ENCODE measurements around the gene ATPAF2. TPM values are rescaled to one million over a fixed set of nuclear protein-coding genes. Genes with fewer than 3 reads are reported as not detected.

Gene ATPAF2
- total RNA-seq, 1 donor from 2014 or later, result 16.6 TPM

DNA sequence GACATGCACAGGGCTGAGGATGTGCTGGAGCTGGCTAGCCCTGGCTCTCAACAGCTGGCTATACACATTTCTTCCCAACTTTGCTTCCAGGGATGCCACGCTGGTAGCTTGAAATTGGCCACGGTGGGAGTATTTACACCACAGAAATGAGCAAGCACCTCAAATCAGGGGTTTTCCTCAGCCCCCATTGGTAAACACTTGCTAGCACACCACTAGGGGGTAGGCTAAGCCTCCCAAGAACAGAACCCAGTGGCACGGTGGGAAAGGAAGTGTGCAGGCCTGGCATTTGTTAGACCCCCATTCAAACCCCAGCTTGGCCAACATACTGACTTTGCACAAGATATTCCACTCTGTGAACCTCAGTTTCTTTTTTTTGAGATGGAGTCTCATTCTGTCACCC lies 53.4 kb downstream of the ATPAF2 start:
- no peak for DNase-seq (ENCODE audit: low spot score)

DNA sequence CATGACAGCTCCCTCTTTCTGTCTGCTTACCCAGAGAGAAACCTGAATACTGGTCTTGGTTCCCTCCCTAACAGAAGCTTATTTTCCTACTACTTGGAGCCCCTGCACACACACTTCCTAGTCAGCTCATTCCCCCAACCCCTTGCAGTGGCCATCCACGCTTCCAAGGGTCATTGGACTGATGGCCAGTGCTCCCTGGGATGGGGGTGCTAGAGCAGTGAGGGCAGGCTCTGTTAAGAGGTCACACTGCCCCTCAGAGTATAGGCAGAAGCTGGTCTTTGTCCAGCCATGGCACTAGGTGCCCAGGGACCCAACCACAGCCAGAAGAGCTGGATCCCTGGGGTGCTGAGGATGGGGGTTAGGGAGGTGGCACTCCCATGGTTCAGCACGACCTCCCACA lies 53.8 kb downstream of the ATPAF2 start:
- no peak for DNase-seq (ENCODE audit: low spot score)

GRCh38 chr17:17983776-17984175 lies 55.2 kb downstream of the ATPAF2 start:
- DNase-seq (ENCODE audit: low spot score), result no peak

DNA sequence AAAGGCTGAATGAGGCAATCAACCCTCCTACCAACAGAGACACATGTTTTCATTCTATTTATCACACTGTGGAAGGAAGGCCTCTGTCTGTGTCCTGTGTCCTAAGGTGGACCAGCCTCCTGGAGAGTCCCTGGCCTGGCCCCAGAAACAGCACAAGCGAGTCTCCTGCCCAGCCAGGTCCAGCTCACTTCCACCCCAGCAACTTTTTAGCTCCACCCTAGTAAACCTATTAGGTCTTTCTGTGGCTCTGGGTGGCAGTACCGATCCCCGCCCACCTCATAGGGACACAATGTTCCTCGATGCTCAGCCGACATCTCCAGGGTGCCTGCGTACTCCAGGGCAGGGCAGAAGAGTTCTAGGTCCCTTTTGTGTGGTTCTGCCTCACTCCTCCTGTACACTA lies 55.6 kb downstream of the ATPAF2 start:
- no peak for DNase-seq (ENCODE audit: low spot score)

GRCh38 chr17:17982801-17983200 lies 56.2 kb downstream of the ATPAF2 start:
- no peak for DNase-seq (ENCODE audit: low spot score)

GRCh38 chr17:17981330-17981729 lies 57.6 kb downstream of the ATPAF2 start:
- DNase-seq (ENCODE audit: low spot score), result no peak

GRCh38 chr17:17979778-17980177 lies 59.2 kb downstream of the ATPAF2 start:
- DNase-seq (ENCODE audit: low spot score), result no peak

- DNase-seq (ENCODE audit: low spot score), result no peak
These were observed 60.2 kb downstream of the ATPAF2 start for GRCh38 chr17:17978481-17979424.

DNA sequence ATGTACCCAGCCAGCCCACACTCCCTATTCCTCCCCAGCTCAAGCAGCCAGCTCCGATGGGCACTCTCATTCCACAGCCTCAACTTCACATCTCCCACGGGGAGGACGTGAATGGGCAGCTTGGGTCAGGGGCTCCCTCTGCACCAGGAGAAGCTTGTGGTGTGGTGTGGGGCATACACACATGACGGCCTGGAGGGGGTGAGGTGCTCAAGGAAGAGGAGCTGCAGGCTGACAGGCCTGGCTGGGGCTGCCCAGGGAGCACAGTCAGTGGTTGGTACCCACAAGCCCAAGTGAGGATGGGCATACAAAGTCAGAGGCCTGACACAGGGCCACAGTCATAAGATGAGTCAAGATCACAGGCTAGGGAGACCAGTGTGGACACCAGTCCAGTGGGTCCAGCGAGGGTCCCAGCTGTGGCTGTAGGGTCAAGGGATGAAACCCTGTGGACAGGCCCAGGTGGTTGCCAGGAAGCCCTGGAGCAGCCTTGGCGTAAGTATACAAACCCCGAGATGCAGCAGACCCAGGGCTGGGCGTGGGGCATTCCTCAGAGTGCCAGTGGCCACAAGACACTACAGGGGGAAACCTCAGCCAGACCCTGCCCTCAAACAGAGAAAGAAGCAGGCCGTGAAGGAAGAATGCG lies 61.9 kb downstream of the ATPAF2 start:
- no peak for DNase-seq (ENCODE audit: low spot score)

- no peak for DNase-seq (ENCODE audit: low spot score)
These were observed 63.5 kb downstream of the ATPAF2 start for GRCh38 chr17:17975436-17975835.

DNA sequence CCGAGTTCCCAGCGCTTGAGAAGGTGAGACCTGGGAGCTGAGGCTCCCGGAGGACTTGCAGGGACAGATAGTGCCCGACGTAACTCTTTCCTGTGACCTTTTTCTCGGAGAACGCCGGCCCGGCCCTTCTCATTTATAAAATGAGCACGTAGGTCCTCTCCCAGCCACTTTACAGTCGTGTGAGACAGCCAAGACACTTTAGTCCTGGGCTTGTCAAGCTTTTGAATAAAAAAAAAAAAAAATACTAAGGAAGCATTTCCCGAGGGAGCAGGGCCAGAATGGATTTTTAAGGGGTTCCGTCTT lies 66.1 kb downstream of the ATPAF2 start:
- no peak for DNase-seq (ENCODE audit: low spot score)

- peak; percentile 100 for DNase-seq (ENCODE audit: low spot score)
These were observed 66.6 kb downstream of the ATPAF2 start, which contains the start of the genes DRC3 and TOM1L2 for GRCh38 chr17:17972126-17972951. Gene DRC3 (plus strand): TSS chr17:17972862. CDS start chr17:17977599, 4,737 bp downstream. Gene TOM1L2 (minus strand): TSS chr17:17972400. CDS start chr17:17972313, 87 bp downstream.

- peak; percentile 54 for DNase-seq (ENCODE audit: low spot score)
These were observed 67.4 kb downstream of the ATPAF2 start for GRCh38 chr17:17971431-17972125.

GRCh38 chr17:17970699-17971430 lies 68.1 kb downstream of the ATPAF2 start:
- no peak for DNase-seq (ENCODE audit: low spot score)

Other genes with a start within 250 kb of the ATPAF2 start
- 62.6 TPM for gene SREBF1, start 202.2 kb downstream of the ATPAF2 start, total RNA-seq (ENCODE audit: insufficient read depth, low replicate concordance)
- gene TOM1L2, start 66.8 kb downstream of the ATPAF2 start, total RNA-seq (ENCODE audit: insufficient read depth, low replicate concordance), result 35.2 TPM
- 5.1 TPM for gene DRC3, start 66.3 kb downstream of the ATPAF2 start, total RNA-seq (ENCODE audit: insufficient read depth, low replicate concordance)
- gene GID4, start 240 bp upstream of the ATPAF2 start, total RNA-seq (ENCODE audit: insufficient read depth, low replicate concordance), result 5.5 TPM
- 25.3 TPM for gene DRG2, start 48.8 kb upstream of the ATPAF2 start, total RNA-seq (ENCODE audit: insufficient read depth, low replicate concordance)
- 4.3 TPM for gene MYO15A, start 69.6 kb upstream of the ATPAF2 start, total RNA-seq (ENCODE audit: insufficient read depth, low replicate concordance)
- 86.2 TPM for gene ALKBH5, start 144.7 kb upstream of the ATPAF2 start, total RNA-seq (ENCODE audit: insufficient read depth, low replicate concordance)
- 21.2 TPM for gene LLGL1, start 186.5 kb upstream of the ATPAF2 start, total RNA-seq (ENCODE audit: insufficient read depth, low replicate concordance)
- 118 TPM for gene FLII, start 219.6 kb upstream of the ATPAF2 start, total RNA-seq (ENCODE audit: insufficient read depth, low replicate concordance)
- 15.9 TPM for gene MIEF2, start 221.5 kb upstream of the ATPAF2 start, total RNA-seq (ENCODE audit: insufficient read depth, low replicate concordance)